Type B pancreatic cell (in vitro differentiated cells): ENCODE measurements around the gene TRNP1. TPM values are rescaled to one million over a fixed set of nuclear protein-coding genes. Genes with fewer than 3 reads are reported as not detected.

Experiments used
- DNase-seq: peaks from one replicate; pipeline ENCODE4 v3.0.0; 2021; ENCODE audit warnings: mixed read lengths; ENCODE audit not compliant: unreplicated experiment; ENCODE audit errors: extremely low spot score
- H3K27ac Mint-ChIP-seq: 2 replicates; pipeline ENCODE4 v1.8.0; 2021; ENCODE audit warnings: mild to moderate bottlenecking, mixed read lengths
- H3K27me3 Mint-ChIP-seq: 2 replicates; pipeline ENCODE4 v1.8.0; 2021; ENCODE audit warnings: mixed read lengths
- H3K36me3 Mint-ChIP-seq: 2 replicates; pipeline ENCODE4 v1.8.0; 2021; ENCODE audit warnings: mixed read lengths
- H3K4me1 Mint-ChIP-seq: one replicate; pipeline ENCODE4 v1.8.0; 2021; ENCODE audit warnings: mixed read lengths; ENCODE audit not compliant: unreplicated experiment
- H3K4me3 Mint-ChIP-seq: 2 replicates; pipeline ENCODE4 v1.8.0; 2021; ENCODE audit warnings: mild to moderate bottlenecking, mixed read lengths
- H3K9me3 Mint-ChIP-seq: 2 replicates; pipeline ENCODE4 v1.8.0; 2021; ENCODE audit warnings: mixed read lengths
- total RNA-seq: library from RNA; stranded (reverse); gene quantifications from 2 replicates; pipeline ENCODE4 v1.2.1, GENCODE V29; 2021; ENCODE audit warnings: low replicate concordance
- TF ChIP-seq, protein P1 (sequence below): fragments of 200-600 bp; sonication (generic); conservative IDR thresholded peaks from 2 replicates; pipeline ENCODE4 v1.5.0; 2021; ENCODE audit warnings: antibody characterized with exemption, mild to moderate bottlenecking

TRNP1 gene
- total RNA-seq, 1 donor from 2014 or later: 52.3 TPM

DNA sequence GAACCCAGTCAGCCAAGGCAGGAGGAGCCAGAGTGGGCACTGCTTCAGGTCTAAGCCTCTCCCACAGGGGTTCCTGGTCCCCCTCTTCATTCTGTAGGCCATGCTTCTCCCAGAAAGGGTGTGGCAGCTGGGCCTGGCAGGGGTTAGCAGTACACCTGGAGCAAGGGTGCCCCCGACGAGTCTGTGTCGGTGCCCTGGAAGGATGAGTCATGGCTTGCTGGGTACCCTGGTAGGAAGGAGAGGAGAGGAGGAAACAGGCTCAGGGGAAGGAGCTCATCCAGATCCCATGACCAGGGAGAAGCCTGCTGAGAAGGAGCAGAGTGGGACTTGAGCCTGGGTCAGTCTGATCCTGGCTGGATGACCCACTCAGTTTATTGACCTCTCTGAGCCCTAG lies 43.6 kb upstream of the TRNP1 start:
- H3K9me3 Mint-ChIP-seq: no peaks in the 10 kb centered on the region
- H3K4me1 Mint-ChIP-seq: peaks cover 5% of the 10 kb centered on the region
- TF ChIP-seq, protein P1, sequence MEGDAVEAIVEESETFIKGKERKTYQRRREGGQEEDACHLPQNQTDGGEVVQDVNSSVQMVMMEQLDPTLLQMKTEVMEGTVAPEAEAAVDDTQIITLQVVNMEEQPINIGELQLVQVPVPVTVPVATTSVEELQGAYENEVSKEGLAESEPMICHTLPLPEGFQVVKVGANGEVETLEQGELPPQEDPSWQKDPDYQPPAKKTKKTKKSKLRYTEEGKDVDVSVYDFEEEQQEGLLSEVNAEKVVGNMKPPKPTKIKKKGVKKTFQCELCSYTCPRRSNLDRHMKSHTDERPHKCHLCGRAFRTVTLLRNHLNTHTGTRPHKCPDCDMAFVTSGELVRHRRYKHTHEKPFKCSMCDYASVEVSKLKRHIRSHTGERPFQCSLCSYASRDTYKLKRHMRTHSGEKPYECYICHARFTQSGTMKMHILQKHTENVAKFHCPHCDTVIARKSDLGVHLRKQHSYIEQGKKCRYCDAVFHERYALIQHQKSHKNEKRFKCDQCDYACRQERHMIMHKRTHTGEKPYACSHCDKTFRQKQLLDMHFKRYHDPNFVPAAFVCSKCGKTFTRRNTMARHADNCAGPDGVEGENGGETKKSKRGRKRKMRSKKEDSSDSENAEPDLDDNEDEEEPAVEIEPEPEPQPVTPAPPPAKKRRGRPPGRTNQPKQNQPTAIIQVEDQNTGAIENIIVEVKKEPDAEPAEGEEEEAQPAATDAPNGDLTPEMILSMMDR: no peak
- H3K27ac Mint-ChIP-seq: no peak overlapping the region
- H3K27me3 Mint-ChIP-seq: no peaks in the 10 kb centered on the region
- no peak overlapping the region for H3K4me3 Mint-ChIP-seq
- no peak for DNase-seq
- peaks cover 11% of the 10 kb centered on the region for H3K36me3 Mint-ChIP-seq

DNA sequence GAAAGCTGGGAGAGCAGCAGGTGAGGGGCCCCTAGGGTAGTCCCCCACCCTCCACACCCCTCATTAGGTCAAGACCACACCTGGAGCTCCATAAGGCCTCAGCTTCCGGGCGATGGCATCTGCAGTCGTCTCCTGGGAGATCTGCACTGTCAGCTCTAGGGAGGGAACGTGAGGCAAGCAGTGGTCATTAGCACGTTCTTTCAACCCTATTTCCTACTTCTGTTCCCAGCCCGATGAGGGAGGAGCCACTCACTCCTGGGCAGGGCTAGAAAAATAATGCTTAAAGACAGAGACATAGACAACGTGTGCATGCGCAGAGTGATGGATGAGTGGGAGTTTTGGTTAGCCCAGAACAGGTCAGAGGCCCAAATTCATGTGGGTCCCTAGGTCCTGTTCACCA lies 42.9 kb upstream of the TRNP1 start:
- TF ChIP-seq, protein P1: no peak
- Mint-ChIP-seq H3K9me3 (no peaks in the 10 kb centered on the region), H3K36me3 (peaks cover 5% of the 10 kb centered on the region), H3K4me3 (no peak overlapping the region), H3K27me3 (peaks cover 4% of the 10 kb centered on the region), H3K27ac (peak overlapping the region; percentile 75), H3K4me1 (peaks cover 5% of the 10 kb centered on the region)
- no peak for DNase-seq

DNA sequence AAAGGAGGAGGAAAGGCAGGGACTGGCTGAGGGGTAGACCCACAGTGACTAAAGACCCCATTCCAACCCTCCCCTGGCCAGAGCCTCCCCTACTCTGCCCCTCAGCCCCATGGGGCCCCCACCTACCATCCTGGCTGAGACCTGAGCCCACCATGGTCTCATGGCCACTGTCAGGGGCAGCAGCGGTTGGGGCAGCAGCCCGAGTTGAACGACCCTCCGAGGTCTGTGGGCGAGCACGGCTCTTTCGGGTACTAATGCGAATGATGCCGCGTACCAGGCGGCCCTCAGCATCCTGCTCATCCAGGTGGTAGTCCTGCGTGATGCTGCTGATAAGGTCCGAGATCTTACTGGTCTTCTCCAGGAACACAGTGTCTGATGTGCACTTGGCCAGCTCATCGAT lies 42.3 kb upstream of the TRNP1 start:
- peaks cover 6% of the 10 kb centered on the region for H3K27me3 Mint-ChIP-seq
- peaks cover 5% of the 10 kb centered on the region for H3K36me3 Mint-ChIP-seq
- peaks cover 5% of the 10 kb centered on the region for H3K4me1 Mint-ChIP-seq
- peak overlapping the region; percentile 67 for H3K27ac Mint-ChIP-seq
- no peak for DNase-seq
- no peak overlapping the region for H3K4me3 Mint-ChIP-seq
- H3K9me3 Mint-ChIP-seq: peaks cover under 1% of the 10 kb centered on the region
- TF ChIP-seq, protein P1: no peak

DNA sequence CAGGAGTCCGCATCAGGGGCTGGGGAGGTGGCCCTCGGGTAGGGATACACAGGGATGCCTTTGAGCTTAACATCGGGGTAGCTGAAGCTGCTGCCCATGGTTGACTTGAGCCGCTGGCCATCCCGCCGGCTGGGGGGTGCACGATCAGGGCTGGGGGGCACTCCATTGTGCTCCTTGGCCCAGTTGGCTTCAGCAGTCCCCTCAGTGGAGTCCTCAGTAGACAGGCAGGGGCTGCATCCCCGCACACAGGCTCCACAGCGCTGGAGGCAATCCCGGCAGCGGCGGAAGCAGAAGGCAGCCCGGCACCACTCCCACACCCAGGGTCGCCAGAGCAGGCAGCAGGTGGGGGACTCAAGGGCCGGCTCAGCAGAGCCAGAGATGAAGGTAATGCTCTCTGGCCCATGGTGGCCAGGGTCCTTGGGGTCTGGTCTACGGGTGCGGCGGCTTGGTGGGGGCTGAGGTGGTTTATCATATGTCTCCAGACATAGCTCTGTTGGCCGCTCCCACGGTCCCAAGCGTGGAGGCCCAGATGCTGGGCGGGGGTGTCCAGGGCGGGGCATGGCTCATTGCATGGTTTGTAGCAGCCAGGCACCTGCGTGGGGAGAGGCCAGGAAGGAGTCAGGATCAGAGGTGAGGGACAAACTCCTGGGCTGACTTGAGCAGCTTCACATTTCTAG lies 41.5 kb upstream of the TRNP1 start:
- peaks cover 5% of the 10 kb centered on the region for H3K4me1 Mint-ChIP-seq
- H3K27me3 Mint-ChIP-seq: peaks cover 12% of the 10 kb centered on the region
- no peak overlapping the region for H3K4me3 Mint-ChIP-seq
- no peak for DNase-seq
- peaks cover 5% of the 10 kb centered on the region for H3K36me3 Mint-ChIP-seq
- peaks cover 5% of the 10 kb centered on the region for H3K9me3 Mint-ChIP-seq
- H3K27ac Mint-ChIP-seq: peak overlapping the region; percentile 67
- TF ChIP-seq, protein P1: no peak

DNA sequence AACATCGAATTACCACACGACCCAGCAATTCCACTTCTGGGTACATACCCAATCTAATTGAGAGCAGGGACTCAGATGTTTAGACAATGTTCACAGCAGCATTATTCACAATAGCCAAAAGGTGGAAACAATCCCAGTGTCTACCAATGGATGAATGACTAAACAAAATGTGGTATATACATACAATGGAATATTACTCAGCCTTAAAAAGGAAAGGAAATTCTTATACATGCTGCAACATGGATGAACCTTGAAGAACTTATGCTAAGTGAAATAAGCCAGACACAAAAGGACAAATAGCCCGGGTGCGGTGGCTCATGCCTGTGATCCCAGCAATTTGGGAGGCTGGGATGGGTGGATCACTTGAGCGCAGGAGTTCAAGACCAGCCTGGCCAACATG lies 40.1 kb upstream of the TRNP1 start:
- H3K27ac Mint-ChIP-seq: no peak overlapping the region
- H3K36me3 Mint-ChIP-seq: peaks cover 5% of the 10 kb centered on the region
- H3K9me3 Mint-ChIP-seq: peaks cover 5% of the 10 kb centered on the region
- H3K4me1 Mint-ChIP-seq: peaks cover 5% of the 10 kb centered on the region
- no peak for DNase-seq
- H3K4me3 Mint-ChIP-seq: no peak overlapping the region
- TF ChIP-seq, protein P1: no peak
- H3K27me3 Mint-ChIP-seq: peaks cover 19% of the 10 kb centered on the region

DNA sequence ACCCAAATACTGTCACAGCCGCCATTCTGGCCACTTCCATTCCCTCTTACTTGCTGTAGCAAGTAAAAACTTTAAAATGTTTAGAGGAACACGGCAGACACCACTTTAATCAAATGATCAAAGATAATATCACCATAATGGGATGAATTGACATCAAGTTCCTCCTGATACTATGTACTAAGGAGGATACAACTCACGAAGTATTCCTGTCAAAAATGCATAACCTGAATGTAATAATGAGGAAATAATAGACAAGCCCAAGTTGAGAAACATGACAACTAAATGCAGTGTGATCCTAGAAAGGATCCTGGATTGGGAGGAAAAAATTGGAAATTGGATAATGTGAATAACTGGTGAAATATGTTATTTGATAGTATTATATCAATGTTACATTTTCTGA lies 37.2 kb upstream of the TRNP1 start:
- Mint-ChIP-seq H3K9me3 (peaks cover 5% of the 10 kb centered on the region), H3K27ac (no peak overlapping the region), H3K4me1 (peaks cover 5% of the 10 kb centered on the region), H3K36me3 (no peaks in the 10 kb centered on the region), H3K4me3 (no peak overlapping the region), H3K27me3 (peaks cover 40% of the 10 kb centered on the region)
- DNase-seq: no peak
- TF ChIP-seq, protein P1: no peak
